H9 (cell line): ENCODE results near the gene RAP1GAP2. TPM values are rescaled to one million over a fixed set of nuclear protein-coding genes. Genes with fewer than 3 reads are reported as not detected.
A peak's percentile ranks its signal among the peaks of the same experiment; 100 is the strongest.

Experiments used
- DNase-seq: peaks from one replicate; pipeline ENCODE4 v3.0.0-alpha.2; 2017
- H2AFZ ChIP-seq: one replicate; pipeline ENCODE4 v1.6.1; 2013; ENCODE audit warnings: mild to moderate bottlenecking, low read length, control low read depth, moderate library complexity
- H2AK5ac ChIP-seq: 2 replicates; pipeline ENCODE4 v1.6.1; 2013; ENCODE audit warnings: low read length, control low read depth, mixed read lengths; ENCODE audit not compliant: insufficient read length
- H2BK120ac ChIP-seq: one replicate; pipeline ENCODE4 v1.6.1; 2013; ENCODE audit warnings: low read depth, mild to moderate bottlenecking, low read length, control low read depth, inconsistent platforms; ENCODE audit not compliant: poor library complexity, severe bottlenecking
- H2BK12ac ChIP-seq: 2 replicates; pipeline ENCODE4 v1.6.1; 2013; ENCODE audit warnings: low read length, control low read depth, mixed read lengths, low read depth; ENCODE audit not compliant: insufficient read length
- H2BK15ac ChIP-seq: 2 replicates; pipeline ENCODE4 v1.6.1; 2013; ENCODE audit warnings: low read depth, low read length, control low read depth
- H2BK20ac ChIP-seq: one replicate; pipeline ENCODE4 v1.6.1; 2013; ENCODE audit warnings: low read depth, mild to moderate bottlenecking, low read length, control low read depth, inconsistent platforms; ENCODE audit not compliant: poor library complexity, severe bottlenecking
- H2BK5ac ChIP-seq: 2 replicates; pipeline ENCODE4 v1.6.1; 2013; ENCODE audit warnings: low read length, control low read depth, mixed read lengths; ENCODE audit not compliant: insufficient read length
- H3K14ac ChIP-seq: 2 replicates; pipeline ENCODE4 v1.6.1; 2013; ENCODE audit warnings: low read length, control low read depth; ENCODE audit not compliant: insufficient read depth
- H3K18ac ChIP-seq: 2 replicates; pipeline ENCODE4 v1.6.1; 2013; ENCODE audit warnings: low read depth, mild to moderate bottlenecking, mixed read lengths, low read length, control low read depth; ENCODE audit not compliant: insufficient read length
- H3K23ac ChIP-seq: 2 replicates; pipeline ENCODE4 v1.6.1; 2013; ENCODE audit warnings: low read length, control low read depth, mixed read lengths, low read depth; ENCODE audit not compliant: insufficient read length
- H3K23me2 ChIP-seq: 2 replicates; pipeline ENCODE4 v1.6.1; 2013; ENCODE audit warnings: low read depth, mild to moderate bottlenecking, mixed read lengths, low read length, control low read depth; ENCODE audit not compliant: insufficient read length, poor library complexity, severe bottlenecking
- H3K27ac ChIP-seq: 2 replicates; pipeline ENCODE4 v1.5.1; 2013; ENCODE audit warnings: low read length, control low read depth, mixed read lengths, low read depth; ENCODE audit not compliant: insufficient read length
- H3K27me3 ChIP-seq: 2 replicates; pipeline ENCODE4 v1.6.1; 2013; ENCODE audit warnings: low read length, control low read depth, inconsistent platforms; ENCODE audit not compliant: insufficient read depth
- H3K4ac ChIP-seq: 2 replicates; pipeline ENCODE4 v1.6.1; 2013; ENCODE audit warnings: low read depth, mild to moderate bottlenecking, control low read depth, inconsistent platforms, low read length, moderate library complexity
- H3K4me1 ChIP-seq: 2 replicates; pipeline ENCODE4 v1.6.1; 2013; ENCODE audit warnings: low read length, control low read depth, inconsistent platforms; ENCODE audit not compliant: insufficient read depth
- H3K4me2 ChIP-seq: 2 replicates; pipeline ENCODE4 v1.6.1; 2013; ENCODE audit warnings: low read length, control low read depth, mixed read lengths; ENCODE audit not compliant: insufficient read length, insufficient read depth
- H3K56ac ChIP-seq: 2 replicates; pipeline ENCODE4 v1.6.1; 2013; ENCODE audit warnings: low read depth, mild to moderate bottlenecking, mixed read lengths, low read length, control low read depth; ENCODE audit not compliant: insufficient read length
- H3K79me1 ChIP-seq: 2 replicates; pipeline ENCODE4 v1.6.1; 2013; ENCODE audit warnings: low read depth, mild to moderate bottlenecking, moderate library complexity, low read length, control low read depth, inconsistent platforms; ENCODE audit not compliant: insufficient read depth, poor library complexity, severe bottlenecking
- H3K79me2 ChIP-seq: 2 replicates; pipeline ENCODE4 v1.6.1; 2013; ENCODE audit warnings: low read length, control low read depth, inconsistent platforms; ENCODE audit not compliant: insufficient read depth
- H3K9ac ChIP-seq: 2 replicates; pipeline ENCODE4 v1.6.1; 2013; ENCODE audit warnings: low read length, control low read depth, mixed read lengths; ENCODE audit not compliant: insufficient read length; ENCODE audit errors: extremely low read depth
- H3K9me3 ChIP-seq: one replicate; pipeline ENCODE4 v1.6.1; 2013; ENCODE audit warnings: low read depth, low read length, inconsistent platforms; ENCODE audit not compliant: control insufficient read depth
- H3T11ph ChIP-seq: one replicate; pipeline ENCODE4 v1.6.1; 2013; ENCODE audit warnings: mild to moderate bottlenecking, low read length, control low read depth, inconsistent platforms
- H4K20me1 ChIP-seq: one replicate; pipeline ENCODE4 v1.6.1; 2013; ENCODE audit not compliant: control insufficient read depth, insufficient read length, insufficient read depth
- H4K5ac ChIP-seq: 2 replicates; pipeline ENCODE4 v1.6.1; 2013; ENCODE audit warnings: low read depth, mild to moderate bottlenecking, mixed read lengths, low read length, control low read depth; ENCODE audit not compliant: insufficient read length
- H4K8ac ChIP-seq: replicated peaks from 2 replicates; pipeline ENCODE4 v1.6.1; 2013; ENCODE audit warnings: low read length, control low read depth, mixed read lengths, low read depth; ENCODE audit not compliant: insufficient read length
- H4K91ac ChIP-seq: 2 replicates; pipeline ENCODE4 v1.6.1; 2013; ENCODE audit warnings: low read depth, mild to moderate bottlenecking, moderate library complexity, mixed read lengths, low read length, control low read depth; ENCODE audit not compliant: insufficient read length
- H3K27ac Mint-ChIP-seq, 3 experiments: 2 replicates in 2 of 3; 3 replicates in 1 of 3; pipeline ENCODE4 v1.8.0; 2020 to 2021; ENCODE audit warnings: mixed read lengths in 3 of 3, mild to moderate bottlenecking in 1 of 3, moderate library complexity in 1 of 3
- H3K27me3 Mint-ChIP-seq: 2 replicates; pipeline ENCODE4 v1.8.0; 2021; ENCODE audit warnings: low read depth, mild to moderate bottlenecking, moderate library complexity, mixed read lengths
- H3K36me3 Mint-ChIP-seq, 3 experiments: 2 replicates in 2 of 3; 3 replicates in 1 of 3; pipeline ENCODE4 v1.8.0; 2020 to 2021; ENCODE audit warnings: low read depth in 3 of 3, mixed read lengths in 3 of 3; ENCODE audit not compliant: insufficient read depth in 1 of 3
- H3K4me1 Mint-ChIP-seq, 2 experiments: 2 replicates each; pipeline ENCODE4 v1.8.0; 2020; ENCODE audit warnings: mixed read lengths in 2 of 2
- H3K4me3 Mint-ChIP-seq, 2 experiments: 2 replicates in 1 of 2; 3 replicates in 1 of 2; pipeline ENCODE4 v1.8.0; 2020 to 2021; ENCODE audit warnings: mild to moderate bottlenecking in 2 of 2, mixed read lengths in 2 of 2, moderate library complexity in 1 of 2
- H3K9me3 Mint-ChIP-seq, 2 experiments: 2 replicates in 1 of 2; 3 replicates in 1 of 2; pipeline ENCODE4 v1.8.0; 2020; ENCODE audit warnings: mild to moderate bottlenecking in 2 of 2, mixed read lengths in 2 of 2, moderate library complexity in 1 of 2
- WGBS: extraction: QIAGEN DNeasy Blood & Tissue Kit; methylation state at CpG from one replicate; pipeline ENCODE4 v1.1.7; 2013; ENCODE audit warnings: missing lambda C conversion rate, low lambda C conversion rate, mixed read lengths; ENCODE audit not compliant: insufficient read length; ENCODE audit errors: extremely low coverage; 5-methylcytosine and 5-hydroxymethylcytosine counted together
- total RNA-seq: library from RNA; stranded (reverse); gene quantifications from 2 replicates; pipeline ENCODE4 v1.2.1, GENCODE V29; 2021
- TF ChIP-seq, protein P1 (sequence below): fragments of 200-600 bp; sonication (generic); conservative IDR thresholded peaks from 3 replicates; pipeline ENCODE4 v1.8.0; 2021; ENCODE audit warnings: antibody characterized with exemption, mild to moderate bottlenecking

RAP1GAP2 gene
- total RNA-seq, 1 experiment from 2014 or later = 33.8 TPM

DNA sequence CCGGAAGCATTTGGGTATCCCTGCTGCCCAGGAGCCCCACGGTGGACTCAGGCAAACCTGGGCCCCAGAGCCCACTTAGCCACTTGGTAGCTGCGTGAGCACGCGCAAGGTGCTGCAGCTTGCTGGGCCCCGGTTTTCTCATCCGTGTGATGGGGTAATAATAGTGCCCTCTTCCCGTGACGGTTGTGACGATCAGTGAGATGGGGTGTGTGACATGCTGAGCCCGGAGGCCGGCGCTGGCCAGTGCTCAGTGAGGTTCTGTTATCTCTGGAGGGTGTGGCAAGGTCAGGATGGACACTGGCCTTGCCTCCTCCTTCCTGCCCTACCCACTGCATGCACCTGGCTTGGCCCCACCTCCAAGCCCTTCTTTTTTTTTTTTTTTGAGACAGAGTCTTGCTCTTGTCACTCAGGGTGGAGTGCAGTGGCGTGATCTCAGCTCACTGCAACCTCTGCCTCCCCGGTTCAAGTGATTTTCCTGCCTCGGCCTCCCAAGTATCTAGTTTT lies 82.6 kb downstream of the RAP1GAP2 start:
- H3K27me3 ChIP-seq = no peaks in the 10 kb centered on the region
- no peak overlapping the region for H3T11ph ChIP-seq
- Mint-ChIP-seq H3K27ac (peak overlapping the region in 1 of 3 experiments; percentile 85; a peak in 1 of 7 replicates), H3K36me3 (peaks cover 0 to 14% (median 8%) of the 10 kb centered on the region in 3 experiments; a peak in 4 of 7 replicates), H3K27me3 (no peaks in the 10 kb centered on the region; the same call in 1 of the 2 replicates), H3K4me1 (peaks cover 52 to 63% of the 10 kb centered on the region in 2 experiments), H3K4me3 (no peak overlapping the region), H3K9me3 (no peaks in the 10 kb centered on the region; a peak in 1 of 5 replicates)
- no peak overlapping the region for H3K9ac ChIP-seq
- no peaks in the 10 kb centered on the region for H3K79me1 ChIP-seq
- no peak overlapping the region for H2BK120ac ChIP-seq
- no peak overlapping the region for H4K8ac ChIP-seq
- H4K5ac ChIP-seq = no peak overlapping the region
- H3K56ac ChIP-seq = no peak overlapping the region
- no peak overlapping the region for H2AFZ ChIP-seq
- no peak overlapping the region for H2BK15ac ChIP-seq
- no peak for DNase-seq
- H4K91ac ChIP-seq = no peak overlapping the region
- WGBS = no CpG with 5 or more reads among the region's 16 CpGs
- TF ChIP-seq, protein P1, sequence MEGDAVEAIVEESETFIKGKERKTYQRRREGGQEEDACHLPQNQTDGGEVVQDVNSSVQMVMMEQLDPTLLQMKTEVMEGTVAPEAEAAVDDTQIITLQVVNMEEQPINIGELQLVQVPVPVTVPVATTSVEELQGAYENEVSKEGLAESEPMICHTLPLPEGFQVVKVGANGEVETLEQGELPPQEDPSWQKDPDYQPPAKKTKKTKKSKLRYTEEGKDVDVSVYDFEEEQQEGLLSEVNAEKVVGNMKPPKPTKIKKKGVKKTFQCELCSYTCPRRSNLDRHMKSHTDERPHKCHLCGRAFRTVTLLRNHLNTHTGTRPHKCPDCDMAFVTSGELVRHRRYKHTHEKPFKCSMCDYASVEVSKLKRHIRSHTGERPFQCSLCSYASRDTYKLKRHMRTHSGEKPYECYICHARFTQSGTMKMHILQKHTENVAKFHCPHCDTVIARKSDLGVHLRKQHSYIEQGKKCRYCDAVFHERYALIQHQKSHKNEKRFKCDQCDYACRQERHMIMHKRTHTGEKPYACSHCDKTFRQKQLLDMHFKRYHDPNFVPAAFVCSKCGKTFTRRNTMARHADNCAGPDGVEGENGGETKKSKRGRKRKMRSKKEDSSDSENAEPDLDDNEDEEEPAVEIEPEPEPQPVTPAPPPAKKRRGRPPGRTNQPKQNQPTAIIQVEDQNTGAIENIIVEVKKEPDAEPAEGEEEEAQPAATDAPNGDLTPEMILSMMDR = no peak
- H3K9me3 ChIP-seq = no peaks in the 10 kb centered on the region
- no peak overlapping the region for H3K4me2 ChIP-seq
- peaks cover 10% of the 10 kb centered on the region; the same call in 1 of the 2 replicates for H3K4me1 ChIP-seq
- H2BK5ac ChIP-seq = no peak overlapping the region
- H3K18ac ChIP-seq = no peak overlapping the region
- no peak overlapping the region for H2AK5ac ChIP-seq
- H3K4ac ChIP-seq = no peak overlapping the region
- H3K23me2 ChIP-seq = peaks cover 3% of the 10 kb centered on the region
- no peak overlapping the region for H2BK12ac ChIP-seq
- H3K79me2 ChIP-seq = no peaks in the 10 kb centered on the region; the same call in 1 of the 2 replicates
- no peak overlapping the region for H2BK20ac ChIP-seq
- H3K27ac ChIP-seq = no peak overlapping the region
- no peak overlapping the region for H3K23ac ChIP-seq
- no peaks in the 10 kb centered on the region for H4K20me1 ChIP-seq
- no peak overlapping the region; the same call in 1 of the 2 replicates for H3K14ac ChIP-seq
